Mononuclear cell (primary cell): ENCODE results near the gene DAB2IP. TPM values are rescaled to one million over a fixed set of nuclear protein-coding genes. Genes with fewer than 3 reads are reported as not detected.
"Not testable (repeated sequence)": the region's sequence is repeated elsewhere in the genome, so short reads cannot be mapped to it uniquely, and the experiment has no call there.

Experiments used
- H3K27me3 ChIP-seq: 2 replicates; pipeline ENCODE4 v1.6.0; 2011; ENCODE audit warnings: low read length, control low read depth; ENCODE audit not compliant: insufficient read depth
- H3K4me1 ChIP-seq: 2 replicates; pipeline ENCODE4 v1.5.1; 2011; ENCODE audit warnings: mild to moderate bottlenecking, low read length, control low read depth; ENCODE audit not compliant: insufficient read depth
- H3K4me3 ChIP-seq: 2 replicates; pipeline ENCODE4 v1.5.1; 2011; ENCODE audit warnings: mild to moderate bottlenecking, low read length, moderate library complexity
- H3K9me3 ChIP-seq: 2 replicates; pipeline ENCODE4 v1.5.1; 2011; ENCODE audit warnings: low read depth, mild to moderate bottlenecking, control low read depth, low read length
- total RNA-seq: library from RNA; depleted of rRNA; stranded (reverse); fragments of >200 nt; gene quantifications from one replicate; pipeline ENCODE4 v1.2.3, GENCODE V29; 2012

The DAB2IP gene
- total RNA-seq, 1 donor, result 0.10 TPM

DNA sequence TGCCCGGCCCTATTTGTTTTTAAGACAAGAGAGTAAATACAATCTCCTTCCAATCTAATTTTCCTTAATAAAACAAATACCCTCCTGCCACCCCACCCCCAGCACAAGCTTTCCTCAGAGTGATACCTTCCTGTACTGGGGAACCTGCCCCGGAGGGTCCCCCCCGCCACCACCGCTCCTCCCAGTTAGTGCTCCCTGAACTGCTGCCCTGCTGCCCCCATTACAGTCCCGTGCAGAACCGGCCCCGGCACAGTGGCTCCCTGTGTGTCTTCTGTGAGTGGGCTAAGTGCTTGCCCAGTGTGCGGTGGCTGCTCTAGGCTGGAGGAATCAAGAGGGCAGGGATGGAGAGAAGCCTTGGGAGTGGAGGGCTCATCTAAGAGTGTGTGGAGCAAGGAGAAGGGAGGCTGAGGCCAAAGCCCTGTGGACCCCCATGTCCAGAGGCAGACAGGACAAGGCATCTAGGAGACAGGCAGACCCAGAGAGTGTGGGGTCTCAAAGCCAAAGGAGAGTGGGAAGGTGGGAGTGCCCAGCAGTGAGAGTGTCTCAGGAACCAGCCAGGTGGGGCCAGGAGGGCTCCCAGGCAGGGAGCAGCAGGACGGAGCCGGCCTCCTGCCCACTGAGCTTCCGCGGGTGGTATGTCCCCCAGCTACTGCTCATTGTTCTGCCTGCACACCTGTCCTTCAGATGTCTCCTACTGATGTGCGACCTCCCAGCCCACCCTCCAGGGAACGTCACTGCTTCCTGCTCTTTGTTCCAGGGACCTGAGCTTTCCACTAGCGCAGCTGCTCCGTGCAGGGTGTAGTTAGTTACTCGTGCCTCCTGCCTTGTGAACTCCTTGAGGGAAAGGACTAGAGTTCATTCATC lies 129.0 kb downstream of the DAB2IP start:
- Histone ChIP-seq H3K9me3 (no peaks in the 10 kb centered on the region), H3K4me1 (no peaks in the 10 kb centered on the region), H3K4me3 (no peak overlapping the region), H3K27me3 (no peaks in the 10 kb centered on the region)

DNA sequence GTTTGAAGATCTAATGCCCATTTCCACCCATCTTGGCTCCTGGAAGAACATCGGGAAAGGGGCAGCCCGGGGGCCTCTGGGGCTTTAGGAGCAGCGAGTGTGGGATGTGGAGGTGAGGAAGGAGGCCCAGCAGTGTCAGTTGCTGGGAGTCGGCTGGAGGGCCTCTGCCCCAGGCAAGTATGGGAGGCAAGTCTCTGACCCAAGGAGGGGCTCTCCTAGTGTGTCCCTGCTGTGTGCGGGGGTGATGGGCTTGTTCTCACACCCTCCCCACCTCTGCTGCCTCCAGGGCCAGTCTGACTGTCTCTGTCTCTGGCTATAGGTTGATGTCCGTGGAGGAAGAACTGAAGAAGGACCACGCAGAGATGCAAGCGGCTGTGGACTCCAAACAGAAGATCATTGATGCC lies 129.7 kb downstream of the DAB2IP start:
- no peaks in the 10 kb centered on the region for H3K9me3 ChIP-seq
- no peaks in the 10 kb centered on the region for H3K27me3 ChIP-seq

DNA sequence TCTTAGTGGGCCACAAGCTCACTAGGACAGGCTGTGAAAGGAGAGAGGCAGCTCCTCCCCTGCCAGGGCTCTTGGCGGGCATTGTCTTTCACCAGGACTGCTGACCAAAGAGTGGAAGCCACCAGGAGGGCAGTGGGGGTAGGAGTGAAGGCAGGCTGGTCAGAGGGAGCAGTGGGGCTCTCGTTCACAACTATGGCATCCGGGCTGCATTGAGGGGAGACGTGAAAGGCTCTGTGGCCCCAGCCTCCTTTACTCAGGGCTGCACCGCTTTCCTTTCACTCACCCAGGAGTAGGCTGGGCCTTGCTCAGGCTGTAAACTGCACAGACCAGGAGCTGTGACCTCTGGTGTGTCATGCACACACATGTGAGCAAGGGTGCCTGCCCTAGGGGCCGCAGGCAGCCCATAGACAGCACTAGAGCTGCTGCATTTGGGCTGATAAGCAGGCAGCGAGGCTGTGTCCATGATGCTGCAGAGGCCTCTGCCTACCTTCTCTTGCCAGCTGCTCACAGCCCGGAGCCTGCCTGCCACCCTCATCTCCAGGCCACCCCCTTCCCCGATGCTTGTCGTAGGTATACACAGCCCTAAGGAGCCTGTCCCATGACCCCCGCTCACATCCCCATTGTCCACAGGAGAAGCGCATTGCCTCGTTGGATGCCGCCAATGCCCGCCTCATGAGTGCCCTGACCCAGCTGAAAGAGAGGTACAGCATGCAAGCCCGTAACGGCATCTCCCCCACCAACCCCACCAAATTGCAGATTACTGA lies 130.4 kb downstream of the DAB2IP start:
- Histone ChIP-seq H3K4me3 (no peak overlapping the region), H3K9me3 (no peaks in the 10 kb centered on the region), H3K27me3 (no peaks in the 10 kb centered on the region), H3K4me1 (no peaks in the 10 kb centered on the region)

More for the DNA sequence above, 129.7 kb downstream of the DAB2IP start:
- Histone ChIP-seq H3K4me3 (no peak overlapping the region), H3K4me1 (no peaks in the 10 kb centered on the region)

DNA sequence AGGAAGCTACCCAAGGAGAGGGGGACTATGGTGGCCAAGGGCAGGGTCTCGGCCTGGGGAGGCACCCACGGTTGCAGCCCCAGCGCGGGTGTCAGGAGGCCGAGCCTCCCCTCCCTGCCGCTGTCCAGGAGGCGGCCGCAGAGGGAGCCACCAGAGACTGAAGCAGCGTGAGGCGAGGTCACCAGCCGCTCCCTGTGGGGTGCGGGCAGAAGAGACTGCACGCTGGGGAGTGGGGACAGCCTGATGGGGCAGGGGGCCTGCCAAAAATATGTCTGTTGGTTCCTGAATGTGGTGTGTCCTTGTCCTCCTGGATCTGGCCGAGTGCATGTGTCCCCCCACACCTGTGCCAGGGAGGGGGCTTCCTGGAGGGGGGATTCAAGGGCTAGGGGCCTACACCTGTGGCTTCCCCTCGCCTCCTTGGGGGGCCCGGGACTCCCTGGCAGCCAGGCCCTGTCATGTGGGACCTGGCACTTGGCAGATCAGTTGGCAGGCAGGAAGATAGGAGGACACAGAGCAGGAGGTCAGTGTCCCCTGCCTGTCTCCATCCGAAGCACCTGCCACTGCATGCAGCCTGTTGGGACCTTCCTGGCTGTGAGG lies 131.2 kb downstream of the DAB2IP start:
- Histone ChIP-seq H3K4me1 (no peaks in the 10 kb centered on the region), H3K27me3 (no peaks in the 10 kb centered on the region), H3K4me3 (no peak overlapping the region), H3K9me3 (no peaks in the 10 kb centered on the region)

DNA sequence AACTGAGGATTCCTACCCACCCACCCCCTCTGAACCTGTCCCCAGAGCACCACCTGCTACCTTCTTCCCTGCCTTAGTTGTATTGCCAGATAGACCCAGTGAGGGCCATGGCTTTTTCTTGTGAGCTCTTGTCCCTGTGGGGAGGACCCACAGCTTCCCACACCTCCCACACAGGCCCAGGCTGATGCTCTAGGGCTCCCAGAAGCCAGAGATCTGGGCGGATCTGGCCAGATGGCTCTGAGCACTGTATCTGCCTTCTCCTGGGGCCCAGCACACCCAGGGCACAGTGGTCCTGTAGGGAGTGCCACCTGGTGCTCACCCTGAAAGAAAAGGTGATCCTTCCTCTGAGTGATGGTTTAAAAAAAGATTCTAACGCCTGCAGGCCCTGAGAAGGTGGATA lies 131.7 kb downstream of the DAB2IP start:
- Histone ChIP-seq H3K9me3 (no peaks in the 10 kb centered on the region), H3K4me1 (no peaks in the 10 kb centered on the region), H3K4me3 (no peak overlapping the region), H3K27me3 (no peaks in the 10 kb centered on the region)

DNA sequence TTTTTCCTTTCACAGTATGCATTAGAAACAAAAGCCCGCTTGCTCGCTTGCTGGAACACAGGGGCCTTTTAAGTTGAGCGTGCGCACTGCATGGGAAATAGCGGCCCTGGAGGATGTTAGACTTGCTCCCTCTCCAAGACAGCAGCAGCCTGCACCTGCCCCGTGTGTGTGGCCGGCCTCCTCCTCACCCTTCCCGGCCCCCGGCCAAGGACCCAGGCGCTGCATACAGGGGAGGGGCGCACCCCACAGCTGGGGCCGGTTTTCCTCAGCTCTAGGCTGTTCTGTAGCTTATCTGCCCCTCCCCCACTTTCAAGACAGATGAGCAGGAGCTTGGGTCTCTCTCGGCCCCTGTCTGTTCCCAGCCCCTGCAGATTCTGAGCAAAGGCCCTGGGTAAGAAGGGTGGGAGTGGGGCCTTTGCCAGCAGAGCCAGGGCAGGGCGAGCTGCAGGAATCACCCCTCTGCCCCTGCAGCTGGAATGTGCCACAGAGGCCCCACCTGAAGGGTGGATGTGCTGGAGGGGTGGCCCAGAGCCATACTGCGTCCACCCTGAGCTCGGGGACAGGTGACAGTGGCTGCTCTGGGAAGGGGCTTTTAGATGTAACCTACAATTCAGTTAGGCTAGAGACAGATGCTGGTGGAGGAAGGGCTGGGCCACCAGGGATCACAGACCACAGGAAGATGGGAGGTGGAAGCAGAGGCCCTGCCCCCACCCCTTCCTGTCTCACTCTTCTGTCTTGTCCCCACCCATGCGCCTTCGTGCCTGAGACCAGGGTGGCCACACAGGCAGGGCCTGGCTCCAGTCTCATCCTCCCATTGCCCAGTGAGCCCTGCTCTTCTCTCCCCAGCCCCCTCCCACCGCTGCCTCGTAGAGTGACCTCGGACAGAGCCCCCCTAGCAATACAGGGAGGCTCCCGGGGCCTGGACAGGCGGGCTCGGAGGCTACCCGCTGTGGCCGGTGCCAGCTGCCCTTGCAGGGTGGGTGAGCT lies 132.4 kb downstream of the DAB2IP start:
- no peaks in the 10 kb centered on the region for H3K27me3 ChIP-seq
- no peaks in the 10 kb centered on the region for H3K4me1 ChIP-seq
- no peaks in the 10 kb centered on the region for H3K9me3 ChIP-seq
- H3K4me3 ChIP-seq, result no peak overlapping the region

DNA sequence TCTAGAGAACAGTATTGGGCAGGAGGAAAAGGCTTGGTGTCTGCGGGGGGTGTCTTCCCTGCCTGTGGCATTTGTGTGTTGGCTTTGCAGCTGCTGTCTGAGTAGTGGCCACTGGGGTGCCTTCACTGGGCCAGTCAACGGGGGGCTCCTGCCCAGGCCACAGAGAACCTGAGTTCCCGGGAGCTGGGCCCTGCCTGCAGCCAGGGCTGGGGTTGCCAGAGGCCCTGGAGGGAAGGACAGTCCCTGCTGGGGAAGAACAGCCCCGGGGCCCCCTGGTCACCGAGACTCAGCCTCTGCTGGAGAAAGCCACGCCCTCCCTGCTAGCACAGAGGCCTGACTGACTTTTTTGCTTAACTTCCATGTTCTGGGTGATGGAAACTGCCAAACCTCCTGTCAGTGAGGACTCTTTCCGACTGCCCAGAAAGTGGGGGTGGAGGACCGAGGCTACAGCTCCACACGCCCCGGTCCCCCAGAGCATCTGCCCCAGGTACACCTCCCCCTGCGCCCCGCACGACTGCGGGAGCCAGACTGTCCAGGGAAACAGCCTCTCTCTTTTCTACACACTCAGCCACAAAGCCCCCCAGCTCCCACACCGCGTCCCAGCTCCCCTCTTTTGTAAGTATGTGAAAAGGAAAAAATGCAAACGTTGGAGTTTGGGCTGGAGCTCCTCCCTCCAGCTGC lies 133.4 kb downstream of the DAB2IP start:
- H3K9me3 ChIP-seq, result no peaks in the 10 kb centered on the region
- no peaks in the 10 kb centered on the region for H3K27me3 ChIP-seq
- H3K4me3 ChIP-seq, result no peak overlapping the region
- no peaks in the 10 kb centered on the region for H3K4me1 ChIP-seq

DNA sequence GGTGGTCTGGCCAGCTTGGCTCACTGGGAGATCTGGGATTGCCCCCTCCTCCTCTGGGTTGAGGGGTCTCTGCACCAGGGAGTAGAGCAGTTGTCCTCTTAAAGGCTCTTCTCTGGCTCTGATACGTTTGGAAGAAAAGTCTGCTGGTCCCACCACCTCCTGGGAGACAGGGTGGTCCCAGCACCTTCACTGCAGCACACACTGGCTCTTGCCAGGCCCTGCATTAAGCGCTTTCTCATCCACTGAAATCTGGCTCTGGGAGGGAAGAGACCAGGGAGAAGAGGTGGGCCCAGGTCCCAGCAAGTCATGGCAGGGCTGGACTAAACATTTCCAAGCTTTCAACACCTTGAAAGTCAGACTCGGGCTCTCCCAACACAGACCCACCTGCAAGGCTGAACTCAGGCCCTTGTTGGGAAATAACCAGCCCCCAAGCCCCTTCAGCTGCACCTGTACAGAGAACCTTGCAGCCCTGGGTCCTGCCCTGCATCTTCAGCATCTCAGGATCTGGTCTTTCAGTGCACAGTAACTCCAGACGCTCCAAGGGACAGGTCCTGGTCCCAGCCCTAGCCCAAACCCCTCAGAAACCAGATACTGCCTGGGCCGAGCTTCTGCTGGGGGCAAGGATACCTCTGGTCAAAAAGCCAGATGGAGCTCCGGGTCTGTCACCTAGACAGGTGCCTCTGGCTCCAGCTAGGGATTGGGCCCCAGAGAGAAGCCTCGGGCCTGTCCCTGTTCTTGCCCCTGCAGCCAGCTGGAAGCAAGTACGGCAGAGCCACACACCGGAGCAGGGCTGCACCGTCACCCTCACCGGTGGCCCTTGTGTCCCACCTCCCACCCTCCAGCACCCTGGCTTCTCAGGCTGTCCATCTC lies 134.5 kb downstream of the DAB2IP start:
- Histone ChIP-seq H3K9me3 (no peaks in the 10 kb centered on the region), H3K4me3 (no peak overlapping the region), H3K27me3 (no peaks in the 10 kb centered on the region), H3K4me1 (no peaks in the 10 kb centered on the region)

DNA sequence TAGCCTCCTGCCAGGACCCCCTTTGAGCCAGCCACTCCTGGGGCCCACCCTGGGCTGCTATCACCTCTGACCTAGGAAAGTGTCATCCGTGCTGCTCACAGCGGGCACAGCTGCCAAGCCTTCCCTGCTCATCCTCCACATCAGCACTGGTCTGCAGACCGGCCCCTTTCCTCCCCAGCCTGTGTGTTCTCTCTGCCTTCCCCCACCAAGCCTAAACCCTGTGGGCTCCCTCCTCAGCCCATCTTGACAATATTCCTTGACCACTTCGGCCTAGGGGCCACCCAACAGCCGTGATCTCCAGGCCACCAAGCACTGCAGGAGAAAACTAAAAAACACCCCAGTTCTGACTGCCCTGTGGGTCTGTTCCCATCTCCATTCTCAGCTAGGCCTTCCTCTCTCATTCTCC lies 135.1 kb downstream of the DAB2IP start:
- Histone ChIP-seq H3K4me3 (no peak overlapping the region), H3K27me3 (no peaks in the 10 kb centered on the region), H3K9me3 (no peaks in the 10 kb centered on the region), H3K4me1 (no peaks in the 10 kb centered on the region)

DNA sequence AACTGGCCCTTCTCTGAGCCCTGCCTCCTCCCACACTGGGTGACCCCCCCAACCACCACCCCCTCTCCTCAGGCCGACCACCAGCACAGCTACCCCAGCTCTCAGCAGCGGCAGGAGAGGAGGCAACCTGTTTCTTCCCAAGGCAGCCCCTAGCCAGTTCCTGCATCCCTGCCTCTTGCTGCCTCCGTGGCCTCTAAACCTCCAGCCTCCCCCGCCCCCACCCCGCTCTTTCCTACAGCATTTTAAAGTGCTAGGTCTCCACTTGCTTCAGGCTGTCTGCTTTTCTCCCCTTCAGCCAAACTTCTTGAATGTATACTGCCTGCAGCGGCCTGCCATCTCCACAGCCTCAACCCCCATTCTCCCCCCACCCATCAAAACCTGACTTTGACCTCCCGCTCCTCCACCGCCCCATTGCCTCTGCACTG lies 135.6 kb downstream of the DAB2IP start:
- no peaks in the 10 kb centered on the region for H3K27me3 ChIP-seq
- H3K4me1 ChIP-seq, result no peaks in the 10 kb centered on the region
- H3K4me3 ChIP-seq, result no peak overlapping the region
- H3K9me3 ChIP-seq, result no peaks in the 10 kb centered on the region

DNA sequence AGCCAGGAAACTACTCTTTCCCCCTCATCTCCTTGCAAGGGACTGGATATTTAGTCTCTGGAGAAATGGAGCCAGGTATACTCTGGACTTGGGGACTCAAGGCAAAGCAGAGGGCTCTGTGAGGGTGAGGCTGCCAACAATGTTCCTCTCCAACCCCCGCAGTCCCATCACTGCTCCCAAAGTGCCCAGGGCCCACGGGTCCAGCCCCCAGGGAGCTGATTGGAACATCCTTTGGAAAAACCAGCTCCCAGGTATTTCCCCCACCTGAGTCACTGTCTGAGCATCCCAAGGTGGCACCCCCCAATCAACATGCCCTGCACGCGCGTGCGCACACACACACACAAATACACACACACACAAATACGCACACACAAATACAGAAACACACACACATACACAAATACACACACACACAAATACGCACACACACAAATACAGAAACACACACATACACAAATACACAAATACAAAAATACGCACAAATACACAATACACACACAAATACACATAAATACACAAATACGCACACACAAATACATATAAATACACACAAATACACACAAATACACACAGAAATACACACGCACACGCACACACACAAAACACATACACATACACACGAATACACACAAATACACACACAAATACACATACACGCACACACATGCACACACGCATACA lies 137.4 kb downstream of the DAB2IP start:
- H3K4me1 ChIP-seq, result no peaks in the 10 kb centered on the region
- H3K4me3 ChIP-seq, result no peak overlapping the region
- H3K9me3 ChIP-seq, result no peaks in the 10 kb centered on the region

DNA sequence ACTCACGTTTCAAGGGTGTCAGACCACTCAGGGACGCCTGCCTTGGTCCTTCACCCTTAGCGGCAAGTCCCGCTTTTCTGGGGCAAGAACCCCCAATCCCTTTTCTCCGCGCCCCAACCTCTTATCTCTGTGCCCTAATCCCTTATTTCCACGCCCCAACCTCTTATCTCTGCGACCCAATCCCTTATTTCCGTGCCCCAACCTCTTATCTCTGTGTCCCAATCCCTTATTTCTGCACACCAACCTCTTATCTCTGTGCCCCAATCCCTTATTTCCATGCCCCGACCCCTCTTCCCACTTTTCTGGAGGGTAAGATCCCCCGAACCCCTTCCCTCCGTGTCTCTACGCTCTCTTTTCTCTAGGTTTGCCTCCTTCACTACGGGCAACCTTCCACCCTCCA lies 139.4 kb downstream of the DAB2IP start:
- no peaks in the 10 kb centered on the region for H3K27me3 ChIP-seq
- no peaks in the 10 kb centered on the region for H3K9me3 ChIP-seq

More for the DNA sequence above, 137.4 kb downstream of the DAB2IP start:
- H3K27me3 ChIP-seq, result no peaks in the 10 kb centered on the region

DNA sequence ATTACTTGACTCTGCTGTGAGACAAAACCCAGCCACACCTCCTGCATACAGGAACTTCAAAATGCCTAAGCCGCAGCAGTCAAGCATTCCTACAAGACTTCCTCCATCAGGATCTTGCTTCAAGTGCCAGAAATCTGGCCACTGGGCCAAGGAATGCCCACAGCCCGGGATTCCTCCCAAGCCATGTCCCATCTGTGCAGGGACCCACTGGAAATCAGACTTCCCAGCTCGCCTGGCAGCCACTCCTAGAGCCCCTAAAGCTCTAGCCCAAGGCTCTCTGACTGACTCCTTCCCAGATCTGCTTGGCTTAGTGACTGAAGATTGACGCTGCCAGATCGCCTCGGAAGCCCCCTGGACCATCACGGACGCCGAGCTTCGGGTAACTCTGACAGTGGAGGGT lies 141.0 kb downstream of the DAB2IP start:
- H3K27me3 ChIP-seq, H3K4me3 ChIP-seq, H3K9me3 ChIP-seq, H3K4me1 ChIP-seq: not testable (repeated sequence)

More for the DNA sequence above, 139.4 kb downstream of the DAB2IP start:
- H3K4me1 ChIP-seq, result no peaks in the 10 kb centered on the region
- H3K4me3 ChIP-seq, result no peak overlapping the region
